Neural cell (in vitro differentiated cells): Measurements from ENCODE around the gene ISG15. TPM values are rescaled to one million over a fixed set of nuclear protein-coding genes. Genes with fewer than 3 reads are reported as not detected.

Experiments
- H2AFZ ChIP-seq: fragments of 200-600, 300-800 bp; sonication (generic), shearing (Covaris generic); 2 replicates; pipeline ENCODE4 v1.6.0; 2014; ENCODE audit warnings: low read depth, mild to moderate bottlenecking, antibody characterized with exemption, low read length, moderate library complexity
- H3F3A ChIP-seq: fragments of 200-600 bp; shearing (Covaris generic); 2 replicates; pipeline ENCODE4 v1.6.1; 2016; ENCODE audit warnings: mild to moderate bottlenecking, moderate library complexity, mixed read lengths, antibody characterized with exemption, low read length; ENCODE audit not compliant: insufficient read depth, poor library complexity, severe bottlenecking
- H3K27ac ChIP-seq: fragments of 200-600, 300-800 bp; sonication (generic), shearing (Covaris generic); 2 replicates; pipeline ENCODE4 v1.5.1; 2014; ENCODE audit warnings: mild to moderate bottlenecking, low read length, moderate library complexity
- H3K27me3 ChIP-seq: fragments of 300-800, 200-600 bp; sonication (generic), shearing (Covaris generic); 2 replicates; pipeline ENCODE4 v1.6.0; 2014; ENCODE audit warnings: mild to moderate bottlenecking, low read depth, low read length, moderate library complexity; ENCODE audit not compliant: insufficient read depth
- H3K36me3 ChIP-seq: fragments of 300-800, 200-600 bp; sonication (generic), shearing (Covaris generic); 2 replicates; pipeline ENCODE4 v1.5.1; 2014; ENCODE audit warnings: mild to moderate bottlenecking, antibody characterized with exemption, low read length, moderate library complexity; ENCODE audit not compliant: insufficient read depth
- H3K4me2 ChIP-seq: fragments of 300-800, 200-600 bp; sonication (generic), shearing (Covaris generic); 2 replicates; pipeline ENCODE4 v1.6.0; 2014; ENCODE audit warnings: mild to moderate bottlenecking, low read length
- H3K4me3 ChIP-seq: fragments of 300-800, 200-600 bp; sonication (generic), shearing (Covaris generic); 2 replicates; pipeline ENCODE4 v1.5.1; 2014; ENCODE audit warnings: mild to moderate bottlenecking, low read length, moderate library complexity
- H3K79me2 ChIP-seq: fragments of 200-600 bp; shearing (Covaris generic); replicated peaks from 2 replicates; pipeline ENCODE4 v1.6.0; 2014; ENCODE audit warnings: mild to moderate bottlenecking, low read length, moderate library complexity; ENCODE audit not compliant: insufficient read depth
- H3K9ac ChIP-seq: fragments of 300-800, 200-600 bp; sonication (generic), shearing (Covaris generic); 2 replicates; pipeline ENCODE4 v1.6.1; 2016; ENCODE audit warnings: mild to moderate bottlenecking, low read length, mixed read lengths
- H3K9me2 ChIP-seq: fragments of 200-600 bp; shearing (Covaris generic); 2 replicates; pipeline ENCODE4 v1.6.1; 2016; ENCODE audit warnings: mild to moderate bottlenecking, low read length, mixed read lengths; ENCODE audit not compliant: insufficient read depth
- H3K9me3 ChIP-seq: fragments of 200-600, 300-800 bp; sonication (generic), shearing (Covaris generic); 2 replicates; pipeline ENCODE4 v1.6.1; 2016; ENCODE audit warnings: mild to moderate bottlenecking, mixed run types, low read length, moderate library complexity, mixed read lengths
- H4K20me1 ChIP-seq: fragments of 200-600 bp; shearing (Covaris generic); 2 replicates; pipeline ENCODE4 v1.6.1; 2016; ENCODE audit warnings: mild to moderate bottlenecking, mixed run types; ENCODE audit not compliant: insufficient read depth
- CTCF ChIP-seq: fragments of 450-650 bp; IDR thresholded peaks from 2 replicates; pipeline ENCODE4 v1.5.1; 2014; ENCODE audit warnings: antibody characterized with exemption, mild to moderate bottlenecking, moderate library complexity; ENCODE audit not compliant: poor library complexity, severe bottlenecking
- EP300 ChIP-seq: fragments of 450-650 bp; conservative IDR thresholded peaks from 2 replicates; pipeline ENCODE4 v1.6.1; 2014; ENCODE audit warnings: antibody characterized with exemption, mild to moderate bottlenecking, moderate library complexity; ENCODE audit not compliant: poor library complexity, severe bottlenecking
- EZH2 ChIP-seq: fragments of 200-600, 300-800 bp; shearing (Covaris generic), sonication (generic); IDR thresholded peaks from 2 replicates; pipeline ENCODE4 v1.6.1; 2014; ENCODE audit warnings: antibody characterized with exemption, low read length, borderline replicate concordance, mild to moderate bottlenecking; ENCODE audit not compliant: insufficient read depth, poor library complexity, severe bottlenecking
- MXI1 ChIP-seq: fragments of 450-650 bp; conservative IDR thresholded peaks from 2 replicates; pipeline ENCODE4 v1.6.1; 2014; ENCODE audit warnings: antibody characterized with exemption, mild to moderate bottlenecking; ENCODE audit not compliant: poor library complexity, severe bottlenecking
- POLR2AphosphoS5 ChIP-seq: IDR thresholded peaks from 2 replicates; pipeline ENCODE4 v1.6.1; 2012
- RAD21 ChIP-seq: fragments of 450-650 bp; conservative IDR thresholded peaks from 2 replicates; pipeline ENCODE4 v1.6.1; 2014; ENCODE audit warnings: antibody characterized with exemption, mild to moderate bottlenecking, moderate library complexity
- SMC3 ChIP-seq: fragments of 450-650 bp; conservative IDR thresholded peaks from 2 replicates; pipeline ENCODE4 v1.6.1; 2014; ENCODE audit warnings: antibody characterized with exemption, mild to moderate bottlenecking, moderate library complexity; ENCODE audit not compliant: poor library complexity
- TAF1 ChIP-seq: IDR thresholded peaks from 2 replicates; pipeline ENCODE4 v1.6.1; 2012; ENCODE audit warnings: low read depth
- polyA plus RNA-seq: library from polyadenylated mRNA; depleted of rRNA; stranded (reverse); fragments of >200 nt; gene quantifications from 2 replicates; pipeline ENCODE4 v1.2.3, GENCODE V29; 2014
- TF ChIP-seq, protein P1 (sequence below): IDR thresholded peaks from 2 replicates; pipeline ENCODE4 v1.6.1; 2012; ENCODE audit warnings: borderline replicate concordance

The ISG15 gene
- polyA plus RNA-seq, 1 donor from 2014 or later = 8.0 TPM

- no peak overlapping the region for H3K4me3 ChIP-seq
- H3F3A ChIP-seq = no peaks in the 10 kb centered on the region
- TF ChIP-seq SMC3 (no peak), POLR2AphosphoS5 (no peak), CTCF (no peak), RAD21 (no peak), MXI1 (no peak), EP300 (no peak), EZH2 (no peak), TAF1 (no peak)
- TF ChIP-seq, protein P1, sequence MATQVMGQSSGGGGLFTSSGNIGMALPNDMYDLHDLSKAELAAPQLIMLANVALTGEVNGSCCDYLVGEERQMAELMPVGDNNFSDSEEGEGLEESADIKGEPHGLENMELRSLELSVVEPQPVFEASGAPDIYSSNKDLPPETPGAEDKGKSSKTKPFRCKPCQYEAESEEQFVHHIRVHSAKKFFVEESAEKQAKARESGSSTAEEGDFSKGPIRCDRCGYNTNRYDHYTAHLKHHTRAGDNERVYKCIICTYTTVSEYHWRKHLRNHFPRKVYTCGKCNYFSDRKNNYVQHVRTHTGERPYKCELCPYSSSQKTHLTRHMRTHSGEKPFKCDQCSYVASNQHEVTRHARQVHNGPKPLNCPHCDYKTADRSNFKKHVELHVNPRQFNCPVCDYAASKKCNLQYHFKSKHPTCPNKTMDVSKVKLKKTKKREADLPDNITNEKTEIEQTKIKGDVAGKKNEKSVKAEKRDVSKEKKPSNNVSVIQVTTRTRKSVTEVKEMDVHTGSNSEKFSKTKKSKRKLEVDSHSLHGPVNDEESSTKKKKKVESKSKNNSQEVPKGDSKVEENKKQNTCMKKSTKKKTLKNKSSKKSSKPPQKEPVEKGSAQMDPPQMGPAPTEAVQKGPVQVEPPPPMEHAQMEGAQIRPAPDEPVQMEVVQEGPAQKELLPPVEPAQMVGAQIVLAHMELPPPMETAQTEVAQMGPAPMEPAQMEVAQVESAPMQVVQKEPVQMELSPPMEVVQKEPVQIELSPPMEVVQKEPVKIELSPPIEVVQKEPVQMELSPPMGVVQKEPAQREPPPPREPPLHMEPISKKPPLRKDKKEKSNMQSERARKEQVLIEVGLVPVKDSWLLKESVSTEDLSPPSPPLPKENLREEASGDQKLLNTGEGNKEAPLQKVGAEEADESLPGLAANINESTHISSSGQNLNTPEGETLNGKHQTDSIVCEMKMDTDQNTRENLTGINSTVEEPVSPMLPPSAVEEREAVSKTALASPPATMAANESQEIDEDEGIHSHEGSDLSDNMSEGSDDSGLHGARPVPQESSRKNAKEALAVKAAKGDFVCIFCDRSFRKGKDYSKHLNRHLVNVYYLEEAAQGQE = no peak
- no peaks in the 10 kb centered on the region for H3K36me3 ChIP-seq
- H3K27ac ChIP-seq = no peak overlapping the region
- no peaks in the 10 kb centered on the region for H4K20me1 ChIP-seq
- H2AFZ ChIP-seq = no peak overlapping the region
- no peak overlapping the region for H3K4me2 ChIP-seq
- no peaks in the 10 kb centered on the region for H3K27me3 ChIP-seq
- no peak overlapping the region for H3K9ac ChIP-seq
- H3K9me2 ChIP-seq = no peaks in the 10 kb centered on the region
- H3K79me2 ChIP-seq = no peaks in the 10 kb centered on the region
- no peaks in the 10 kb centered on the region for H3K9me3 ChIP-seq
Measured at GRCh38 chr1:978835-979743, 34.2 kb upstream of the ISG15 start.

DNA sequence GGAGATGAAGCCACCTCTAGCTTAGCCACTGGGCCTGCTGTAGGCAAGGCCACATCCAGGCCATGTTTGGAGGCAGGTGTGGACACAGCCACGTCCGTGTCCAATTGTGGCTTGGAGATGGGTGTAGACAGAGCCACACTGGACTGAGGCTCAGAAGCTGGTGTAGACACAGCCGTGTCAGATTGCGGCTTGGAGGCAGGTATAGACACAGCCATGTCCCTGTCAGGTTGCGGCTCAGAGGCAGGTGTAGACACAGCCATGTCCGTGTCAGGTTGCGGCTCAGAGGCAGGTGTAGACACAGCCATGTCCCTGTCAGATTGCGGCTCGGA lies 33.6 kb upstream of the ISG15 start:
- Histone ChIP-seq H4K20me1 (no peaks in the 10 kb centered on the region), H3K4me2 (no peak overlapping the region), H3F3A (no peaks in the 10 kb centered on the region), H3K27ac (no peak overlapping the region), H3K27me3 (no peaks in the 10 kb centered on the region), H3K9me2 (no peaks in the 10 kb centered on the region), H3K36me3 (no peaks in the 10 kb centered on the region), H3K4me3 (no peak overlapping the region), H3K79me2 (no peaks in the 10 kb centered on the region), H3K9me3 (no peaks in the 10 kb centered on the region), H2AFZ (no peak overlapping the region), H3K9ac (no peak overlapping the region)
- TF ChIP-seq CTCF (no peak), MXI1 (no peak), POLR2AphosphoS5 (no peak), EZH2 (no peak)
